HEK293T (cell line): ENCODE results near the gene HOPX.

Source experiments
- CTCF ChIA-PET: fragments of 350-600 bp; formaldehyde crosslinking; extraction: SDS; loops from one replicate; lab custom pipeline; 2021; ENCODE audit warnings: antibody characterized with exemption, inconsistent platforms; lab: Yijun Ruan, JAX
- POLR2A ChIA-PET: fragments of 350-600 bp; formaldehyde crosslinking; extraction: SDS; loops from one replicate; lab custom pipeline; 2020; ENCODE audit warnings: antibody characterized with exemption, inconsistent platforms; lab: Yijun Ruan, JAX
- DNase-seq: peaks from one replicate; pipeline ENCODE4 v3.0.0; 2012; ENCODE audit warnings: mixed read lengths; ENCODE audit errors: extremely low spot score
- ARNT ChIP-seq: fragments of 450-650 bp; IDR thresholded peaks from 2 replicates; pipeline ENCODE4 v1.6.1; 2017; ENCODE audit warnings: mild to moderate bottlenecking
- BHLHE40 ChIP-seq: fragments of 450-650 bp; IDR thresholded peaks from 2 replicates; pipeline ENCODE4 v1.6.1; 2016; ENCODE audit warnings: mild to moderate bottlenecking, moderate library complexity, borderline replicate concordance
- CTBP1 ChIP-seq: fragments of 450-650 bp; IDR thresholded peaks from 2 replicates; pipeline ENCODE4 v1.6.1; 2016; ENCODE audit warnings: borderline replicate concordance
- ELF4 ChIP-seq: fragments of 450-650 bp; IDR thresholded peaks from 2 replicates; pipeline ENCODE4 v1.6.1; 2017; ENCODE audit warnings: antibody characterized with exemption
- FOXA1 ChIP-seq: fragments of 450-650 bp; IDR thresholded peaks from 2 replicates; pipeline ENCODE4 v1.6.1; 2016; ENCODE audit warnings: mild to moderate bottlenecking
- FOXK2 ChIP-seq: fragments of 450-650 bp; IDR thresholded peaks from 2 replicates; pipeline ENCODE4 v1.6.1; 2016; ENCODE audit warnings: mild to moderate bottlenecking
- FOXM1 ChIP-seq: fragments of 450-650 bp; IDR thresholded peaks from 2 replicates; pipeline ENCODE4 v1.6.1; 2017; ENCODE audit warnings: mild to moderate bottlenecking, borderline replicate concordance
- HDGF ChIP-seq: fragments of 450-650 bp; IDR thresholded peaks from 2 replicates; pipeline ENCODE4 v1.6.1; 2017; ENCODE audit warnings: antibody characterized with exemption, borderline replicate concordance
- L3MBTL2 ChIP-seq: fragments of 450-650 bp; conservative IDR thresholded peaks from 2 replicates; pipeline ENCODE4 v1.6.1; 2016; ENCODE audit warnings: mild to moderate bottlenecking
- LEF1 ChIP-seq: fragments of 450-650 bp; IDR thresholded peaks from 2 replicates; pipeline ENCODE4 v1.6.1; 2017; ENCODE audit warnings: mild to moderate bottlenecking, borderline replicate concordance
- NFRKB ChIP-seq: fragments of 450-650 bp; IDR thresholded peaks from 2 replicates; pipeline ENCODE4 v1.6.1; 2016; ENCODE audit warnings: mild to moderate bottlenecking, moderate library complexity
- PKNOX1 ChIP-seq: fragments of 450-650 bp; IDR thresholded peaks from 2 replicates; pipeline ENCODE4 v1.6.1; 2016
- SP1 ChIP-seq: fragments of 450-650 bp; IDR thresholded peaks from 2 replicates; pipeline ENCODE4 v1.6.1; 2017
- SUZ12 ChIP-seq: fragments of 450-650 bp; IDR thresholded peaks from 2 replicates; pipeline ENCODE4 v1.6.1; 2016; ENCODE audit warnings: mild to moderate bottlenecking
- TARDBP ChIP-seq: fragments of 450-650 bp; IDR thresholded peaks from 2 replicates; pipeline ENCODE4 v1.6.1; 2016
- ZNF384 ChIP-seq: fragments of 450-650 bp; IDR thresholded peaks from 2 replicates; pipeline ENCODE4 v1.6.1; 2016

HOPX gene

GRCh38 chr4:56656346-56656643 lies 24.8 kb downstream of the HOPX start:
- no peak for DNase-seq
- POLR2A ChIA-PET = no interaction called here
- TF ChIP-seq TARDBP (no peak), NFRKB (no peak), CTBP1 (no peak), ZNF384 (no peak), FOXA1 (no peak), HDGF (no peak), SP1 (no peak), L3MBTL2 (no peak), BHLHE40 (no peak), FOXK2 (no peak), FOXM1 (no peak), SUZ12 (no peak), ELF4 (no peak), LEF1 (no peak), ARNT (no peak), PKNOX1 (no peak)
- CTCF ChIA-PET = no interaction called here

- CTCF ChIA-PET = interaction anchor here (0.6 kb wide), 1 partner anchor 89 kb away, joined by 3 read pairs; no protein-coding TSS in a partner anchor
- DNase-seq = peak; percentile 44
- POLR2A ChIA-PET = no interaction called here
- TF ChIP-seq LEF1 = no peak
- 0 out of 2 replicates have a peak, but pooled peaks have one; percentile 49 for TF ChIP-seq L3MBTL2
Measured at GRCh38 chr4:56655627-56656345, 25.3 kb downstream of the HOPX start.

- CTCF ChIA-PET = interaction anchor here (0.6 kb wide), 1 partner anchor 90 kb away, joined by 3 read pairs; no protein-coding TSS in a partner anchor
- POLR2A ChIA-PET = interaction anchor here (1.3 kb wide), 1 partner anchor 125 kb away, joined by 3 read pairs; a partner anchor contains a TSS
- peak; percentile 26; the same call in 1 of the 2 replicates for TF ChIP-seq PKNOX1
- TF ChIP-seq NFRKB = no peak
- TF ChIP-seq L3MBTL2 = peak; percentile 85
- DNase-seq = peak; percentile 55
Measured at GRCh38 chr4:56655209-56655626, 25.9 kb downstream of the HOPX start.

GRCh38 chr4:56654238-56654632 lies 26.9 kb downstream of the HOPX start:
- CTCF ChIA-PET = no interaction called here
- POLR2A ChIA-PET = interaction anchor here (1.3 kb wide), 1 partner anchor 124 kb away, joined by 3 read pairs; a partner anchor contains a TSS
- no peak for TF ChIP-seq ZNF384
- no peak for TF ChIP-seq SP1
- no peak for TF ChIP-seq HDGF
- TF ChIP-seq BHLHE40 = no peak
- TF ChIP-seq FOXK2 = no peak
- no peak for TF ChIP-seq FOXM1
- no peak for TF ChIP-seq SUZ12
- no peak for TF ChIP-seq TARDBP
- no peak for TF ChIP-seq PKNOX1
- TF ChIP-seq L3MBTL2 = no peak
- TF ChIP-seq FOXA1 = no peak
- no peak for TF ChIP-seq LEF1
- no peak for TF ChIP-seq NFRKB
- TF ChIP-seq CTBP1 = no peak
- TF ChIP-seq ARNT = no peak
- no peak for TF ChIP-seq ELF4
- DNase-seq = no peak

- DNase-seq = no peak
- TF ChIP-seq PKNOX1 (no peak), ARNT (no peak), ZNF384 (no peak), FOXK2 (no peak), LEF1 (no peak), NFRKB (no peak), CTBP1 (no peak), SUZ12 (no peak), FOXM1 (no peak), ELF4 (no peak), TARDBP (no peak), HDGF (no peak), FOXA1 (no peak), L3MBTL2 (no peak), BHLHE40 (no peak), SP1 (no peak)
- ChIA-PET POLR2A (no interaction called here), CTCF (no interaction called here)
Measured at GRCh38 chr4:56653461-56654237, 27.4 kb downstream of the HOPX start.
